GM19397 (cell line): Measurements from ENCODE around the gene MDH1.

ENCODE experiments used
- ATAC-seq: cut with Tn5 transposase; IDR thresholded peaks from one replicate; pipeline ENCODE4 v1.9.1; 2021; ENCODE audit warnings: mild to moderate bottlenecking, moderate library complexity; ENCODE audit not compliant: unreplicated experiment

The MDH1 gene

DNA sequence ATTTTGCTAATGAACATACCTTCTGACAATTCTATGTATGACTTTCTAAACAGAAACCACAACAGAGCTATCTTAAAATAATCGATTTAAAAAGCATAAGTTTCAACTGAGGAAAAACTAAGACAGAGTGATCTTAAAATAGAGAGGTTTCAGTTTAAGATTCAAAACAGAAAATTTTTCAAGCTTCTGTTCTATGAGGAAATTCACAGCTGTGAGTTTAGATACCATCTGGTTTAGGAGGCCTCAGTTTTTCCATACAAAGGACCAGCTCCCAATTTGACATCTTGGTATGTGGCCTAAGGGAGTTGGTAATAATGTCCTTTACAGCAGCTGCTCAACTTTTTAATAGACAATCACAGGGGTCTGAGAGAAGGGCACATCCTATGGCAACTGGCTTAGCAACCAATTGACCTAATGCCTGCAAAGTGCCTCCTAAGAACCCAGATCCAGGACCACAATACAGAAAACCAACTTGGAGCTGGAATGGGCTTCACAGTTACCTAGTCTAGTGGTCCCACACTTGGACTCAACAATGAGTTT is 39.7 kb downstream of the MDH1 start:
- ATAC-seq, result no peak

DNA sequence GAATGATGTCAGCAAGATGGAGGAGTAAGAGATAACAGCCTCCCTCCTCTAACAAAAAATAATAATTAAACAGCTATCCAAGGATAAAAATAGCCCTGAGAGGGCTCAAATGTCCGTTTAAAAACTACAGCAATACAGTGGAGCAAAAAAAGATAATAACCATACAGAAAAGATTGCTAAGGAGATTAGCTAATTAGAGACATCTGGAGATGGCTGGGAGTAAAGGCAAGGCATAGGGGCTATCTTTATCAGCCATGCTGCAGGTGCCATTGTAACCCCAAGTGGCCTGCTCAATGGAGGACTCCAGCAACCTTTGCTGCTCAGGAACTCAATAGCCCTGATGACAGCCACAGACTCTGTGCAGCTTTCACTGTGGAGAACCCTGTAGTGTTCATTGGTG is 42.7 kb downstream of the MDH1 start:
- no peak for ATAC-seq

DNA sequence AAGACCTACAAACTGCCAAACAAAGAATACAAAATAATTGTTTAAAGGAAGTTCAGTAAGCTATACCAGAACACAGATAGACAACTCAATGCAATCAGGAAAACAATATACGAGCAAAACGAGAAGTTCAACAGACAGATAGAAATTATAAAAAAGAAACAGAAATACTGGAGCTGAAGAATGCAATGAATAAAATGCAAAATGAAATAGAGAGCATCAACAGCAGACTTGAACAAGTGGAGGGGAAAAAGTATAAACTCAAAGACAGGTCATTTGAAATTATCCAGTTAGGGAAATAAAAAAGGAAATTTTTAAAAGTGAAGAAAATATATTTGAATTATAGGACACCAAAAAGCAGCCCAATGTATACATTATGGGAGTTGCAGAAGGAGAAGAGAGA is 43.6 kb downstream of the MDH1 start:
- no peak for ATAC-seq

DNA sequence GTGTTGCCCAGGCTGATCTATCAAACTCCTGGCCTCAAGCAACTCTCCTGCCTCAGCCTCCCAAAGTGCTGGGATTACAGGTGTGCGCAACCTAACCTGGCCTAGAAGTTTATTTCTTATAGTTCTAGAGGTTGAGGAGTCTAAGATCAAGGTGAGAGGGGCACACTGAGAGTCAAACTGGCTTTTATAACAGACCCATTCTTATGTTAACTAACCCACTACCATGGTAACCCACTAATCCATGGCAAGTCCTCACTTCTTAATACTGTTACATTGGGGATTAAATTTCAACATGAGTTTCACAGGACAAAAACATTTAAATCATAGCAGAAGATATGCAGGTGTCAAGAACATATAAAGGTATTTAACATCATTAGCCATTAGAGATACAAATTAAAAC is 50.6 kb downstream of the MDH1 start:
- ATAC-seq, result no peak

DNA sequence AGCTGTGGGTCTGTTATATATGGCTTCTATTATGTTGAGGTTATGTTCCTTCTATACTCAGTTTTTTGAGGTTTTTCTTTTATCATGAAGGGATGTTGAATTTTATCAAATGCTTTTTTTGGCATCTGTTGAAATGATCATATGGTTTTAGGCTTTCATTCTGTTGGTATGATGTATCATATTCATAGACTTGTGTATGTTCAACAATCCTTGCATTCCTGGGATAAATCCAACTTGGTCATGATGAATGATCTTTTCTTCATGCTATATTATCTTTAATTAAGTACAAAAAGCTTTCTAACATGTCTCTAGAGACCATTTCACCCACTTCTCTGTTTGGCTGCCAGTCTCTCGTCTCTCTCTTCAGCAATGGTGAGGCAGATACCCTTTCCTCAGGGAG is 54.2 kb downstream of the MDH1 start:
- no peak for ATAC-seq

DNA sequence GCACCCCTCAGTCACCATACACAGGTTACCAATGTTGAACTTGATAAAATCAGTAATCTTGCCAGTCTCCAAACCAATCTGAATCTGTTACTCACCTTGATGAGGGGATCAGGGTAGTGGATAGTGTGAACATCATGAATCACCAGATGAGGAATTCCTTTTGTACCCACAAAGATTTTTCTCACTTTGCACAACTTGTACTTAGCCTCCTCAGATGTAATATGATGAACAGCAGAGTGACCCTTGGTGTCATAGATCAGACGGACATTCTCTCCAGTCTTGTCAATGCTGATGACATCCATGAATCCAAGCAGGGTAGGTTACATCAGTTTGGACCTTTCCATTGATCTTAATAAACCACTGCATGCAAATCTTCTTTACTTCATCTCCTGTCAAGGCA is 54.7 kb downstream of the MDH1 start:
- no peak for ATAC-seq

DNA sequence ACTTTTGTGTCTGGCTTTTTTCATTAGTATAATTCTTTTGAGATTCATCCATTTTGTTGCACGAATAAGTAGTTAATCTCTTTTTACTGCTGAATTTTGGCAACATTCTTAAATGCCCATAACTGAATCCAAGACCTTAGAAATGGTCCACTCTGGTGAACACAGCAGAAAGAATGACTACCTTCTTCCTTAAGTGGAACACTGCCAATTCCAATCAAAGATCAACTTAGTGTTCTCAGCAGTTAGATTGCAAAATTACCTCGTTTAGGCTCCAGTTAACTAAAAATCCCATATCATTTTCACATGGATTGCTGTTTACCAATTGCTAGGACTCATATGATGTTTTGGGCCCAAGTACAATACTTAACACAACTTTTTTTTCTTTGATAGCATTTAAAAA is 59.9 kb downstream of the MDH1 start:
- no peak for ATAC-seq

DNA sequence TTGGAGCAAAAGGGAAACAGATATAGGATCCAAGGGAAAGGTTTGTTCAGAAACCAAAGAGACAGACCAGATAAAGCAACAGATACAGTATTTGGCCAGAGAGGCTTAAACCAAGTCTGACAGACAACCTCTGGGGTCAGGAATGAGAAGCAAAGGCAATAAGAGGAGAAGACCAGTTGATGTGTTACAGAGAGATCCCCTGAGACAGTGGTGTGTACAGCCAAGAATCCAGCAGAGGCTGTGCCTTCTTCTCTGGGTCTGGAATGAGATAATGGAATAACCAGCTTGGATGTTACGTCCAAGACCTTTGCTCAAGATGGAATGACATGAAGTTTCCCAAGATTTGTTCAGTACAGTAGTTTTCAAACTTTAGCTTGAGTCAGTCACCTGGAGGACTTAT is 61.1 kb downstream of the MDH1 start:
- no peak for ATAC-seq

DNA sequence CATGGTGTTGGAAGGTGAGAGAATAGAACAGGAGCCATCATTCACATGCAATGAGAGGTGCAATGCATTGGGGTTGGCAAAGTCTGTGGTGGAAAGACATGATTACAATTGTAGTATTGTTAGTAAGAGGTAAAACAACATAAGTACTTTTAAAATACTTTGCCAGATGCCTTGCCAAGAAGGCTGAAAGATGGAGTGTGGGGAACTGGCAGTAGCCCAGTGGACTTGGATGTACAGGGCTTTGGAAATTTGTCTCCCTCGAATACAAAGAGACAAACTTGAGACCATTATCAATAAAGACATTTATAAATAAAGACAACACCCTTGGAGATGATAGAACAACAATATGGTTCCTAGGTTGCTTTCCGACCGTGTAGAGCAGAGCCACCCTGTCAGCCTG is 62.0 kb downstream of the MDH1 start:
- no peak for ATAC-seq

DNA sequence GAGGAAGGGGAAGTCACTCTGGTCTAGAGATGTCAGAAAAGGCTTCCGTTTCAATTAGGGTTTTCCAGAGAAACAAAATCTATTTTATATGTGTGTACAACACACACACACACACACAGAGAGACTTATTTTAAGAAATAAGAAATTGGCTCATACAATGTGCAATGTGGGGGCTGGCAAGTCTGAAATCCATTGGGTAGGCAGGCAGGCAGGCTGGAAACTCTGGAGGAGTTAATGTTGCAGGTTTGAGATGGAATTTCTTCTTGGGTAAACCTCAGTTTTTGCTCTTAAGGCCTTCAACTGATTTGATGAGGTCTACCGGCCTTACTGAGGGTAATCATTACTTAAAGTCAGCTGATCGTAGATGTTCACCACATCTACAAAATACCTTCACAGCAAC is 62.6 kb downstream of the MDH1 start:
- no peak for ATAC-seq

DNA sequence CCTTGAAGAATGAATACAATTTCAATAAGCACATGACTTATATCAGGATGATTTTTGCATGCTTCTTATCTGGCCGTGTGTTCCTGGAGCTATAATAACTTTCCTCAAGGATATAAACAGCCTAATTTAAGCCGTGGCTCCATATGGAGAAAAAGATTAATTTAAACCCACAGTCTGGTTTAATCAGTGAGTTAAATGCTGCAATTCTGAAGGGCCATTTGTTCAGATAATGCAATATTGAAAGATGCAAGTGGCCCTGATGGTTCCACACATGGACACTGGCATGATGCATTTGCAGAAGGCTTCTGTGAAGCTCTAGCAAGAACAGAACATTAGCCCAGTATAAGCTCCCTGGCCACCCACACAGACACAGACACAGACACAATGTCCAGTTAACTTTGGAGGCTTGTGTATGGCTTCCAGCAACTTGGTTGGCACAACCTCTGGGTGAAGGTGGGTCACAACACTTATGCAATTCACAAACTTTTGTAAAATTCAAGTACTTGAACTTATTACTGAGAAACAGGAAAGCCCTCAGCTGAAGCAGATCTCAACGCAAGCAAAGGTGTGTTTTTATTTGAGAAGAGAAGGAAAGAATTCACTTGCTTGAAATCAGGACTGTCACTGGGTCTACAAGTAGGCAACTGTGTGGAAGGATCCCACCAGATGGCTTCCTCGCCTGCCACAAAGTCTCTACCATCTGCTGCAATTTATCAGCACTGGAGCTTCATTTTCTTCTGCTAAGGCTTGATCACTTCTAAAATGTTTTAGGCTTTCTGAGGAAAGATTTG is 63.3 kb downstream of the MDH1 start:
- no peak for ATAC-seq

DNA sequence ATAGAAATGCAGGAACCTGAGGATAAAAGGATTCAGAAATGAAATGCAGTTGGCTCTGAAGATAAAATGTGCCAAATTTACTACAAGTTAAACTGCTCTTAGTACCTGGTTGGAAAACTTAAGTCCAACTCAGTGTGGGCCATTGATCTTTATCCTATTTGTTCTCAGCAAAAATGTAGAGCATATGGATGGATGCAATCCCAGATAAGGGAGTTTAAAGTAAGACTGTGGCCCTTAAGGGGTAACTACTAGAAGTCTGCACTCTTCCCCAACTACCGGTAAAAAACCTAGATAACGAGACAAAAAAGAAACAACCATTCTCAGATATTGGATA is 63.9 kb downstream of the MDH1 start:
- no peak for ATAC-seq

DNA sequence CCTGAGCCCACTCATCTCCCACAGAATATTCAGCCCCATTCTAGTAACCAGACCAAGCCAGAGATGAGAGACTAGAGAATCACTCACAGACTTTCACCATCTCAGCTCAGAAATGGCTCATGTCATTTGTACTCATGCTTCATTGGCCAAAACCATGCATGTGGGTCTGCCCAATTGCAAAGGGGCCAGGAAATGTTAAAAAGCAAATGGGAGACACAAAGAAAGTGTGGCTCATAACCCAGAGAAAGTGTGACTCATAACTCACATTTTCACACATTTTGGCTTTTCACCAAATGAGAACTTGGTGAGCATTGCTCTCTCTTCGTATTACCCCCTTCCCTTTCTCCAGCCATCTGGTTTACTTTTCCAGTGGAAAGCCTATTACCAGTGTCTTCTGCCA is 66.2 kb downstream of the MDH1 start:
- no peak for ATAC-seq
